Activated CD4-positive, alpha-beta memory T cell treated with anti-CD3 and anti-CD28 coated beads, Interleukin-2, amount 10 ng/mL, durations not matched to agents 7 days and 5 days (primary cell): ENCODE results near the gene RALGAPA1. TPM values are rescaled to one million over a fixed set of nuclear protein-coding genes. Genes with fewer than 3 reads are reported as not detected.
"Not testable (repeated sequence)": the region's sequence is repeated elsewhere in the genome, so short reads cannot be mapped to it uniquely, and the experiment has no call there.

ENCODE experiments used
- CTCF ChIA-PET: fragments of 350-600 bp; sonication (Branson Sonifier 250); formaldehyde crosslinking; loops from one replicate; lab custom pipeline; 2021; ENCODE audit warnings: antibody characterized with exemption, inconsistent platforms; lab: Charles Lee
- POLR2A ChIA-PET: fragments of 350-600 bp; sonication (Branson Sonifier 250); formaldehyde crosslinking; loops from one replicate; lab custom pipeline; 2021; ENCODE audit warnings: antibody characterized with exemption; lab: Charles Lee
- DNase-seq: peaks from one replicate; pipeline ENCODE4 v3.0.0-alpha.2; 2020
- H3K27ac Mint-ChIP-seq: one replicate; pipeline ENCODE4 v1.8.0; 2021; ENCODE audit warnings: mild to moderate bottlenecking, mixed read lengths
- H3K27me3 Mint-ChIP-seq: one replicate; pipeline ENCODE4 v1.8.0; 2021; ENCODE audit warnings: mixed read lengths
- H3K36me3 Mint-ChIP-seq: one replicate; pipeline ENCODE4 v1.8.0; 2021; ENCODE audit warnings: low read depth, mixed read lengths
- H3K4me1 Mint-ChIP-seq: one replicate; pipeline ENCODE4 v1.8.0; 2021; ENCODE audit warnings: mixed read lengths
- H3K4me3 Mint-ChIP-seq: one replicate; pipeline ENCODE4 v1.8.0; 2021; ENCODE audit warnings: mild to moderate bottlenecking, mixed read lengths
- H3K9me3 Mint-ChIP-seq: one replicate; pipeline ENCODE4 v1.8.0; 2021; ENCODE audit warnings: mixed read lengths
- total RNA-seq, 2 experiments: library from RNA; stranded (reverse); gene quantifications; one replicate each; pipeline ENCODE4 v1.2.3, GENCODE V29; 2021

The RALGAPA1 gene
- total RNA-seq, 2 experiments from 2014 or later = 29.0 to 32.8 TPM

- no peaks in the 10 kb centered on the region for H3K27me3 Mint-ChIP-seq
- H3K36me3 Mint-ChIP-seq = peaks cover 9% of the 10 kb centered on the region
- CTCF ChIA-PET = interaction anchor here (0.5 to 1.2 kb wide), 2 partner anchors 9 to 894 kb away, joined by 3 to 5 read pairs; no protein-coding TSS in a partner anchor
- no peaks in the 10 kb centered on the region for H3K4me1 Mint-ChIP-seq
- POLR2A ChIA-PET = no interaction called here
- no peaks in the 10 kb centered on the region for H3K9me3 Mint-ChIP-seq
- DNase-seq = no peak
- H3K27ac Mint-ChIP-seq = no peak overlapping the region
- no peak overlapping the region for H3K4me3 Mint-ChIP-seq
These were observed 130.6 kb downstream of the RALGAPA1 start for GRCh38 chr14:35678403-35679028.

GRCh38 chr14:35669782-35670181 is 139.3 kb downstream of the RALGAPA1 start:
- POLR2A ChIA-PET = interaction anchor here (1.1 kb wide), 1 partner anchor 8 kb away, joined by 3 read pairs; no protein-coding TSS in a partner anchor
- Mint-ChIP-seq H3K9me3 (no peaks in the 10 kb centered on the region), H3K27ac (no peak overlapping the region), H3K4me3 (no peak overlapping the region), H3K4me1 (no peaks in the 10 kb centered on the region), H3K27me3 (no peaks in the 10 kb centered on the region), H3K36me3 (peaks cover 17% of the 10 kb centered on the region)
- CTCF ChIA-PET = interaction anchor here (1.4 kb wide), 1 partner anchor 17 kb away, joined by 3 read pairs; no protein-coding TSS in a partner anchor
- no peak for DNase-seq

GRCh38 chr14:35666429-35667043 is 142.6 kb downstream of the RALGAPA1 start:
- H3K4me1 Mint-ChIP-seq = no peaks in the 10 kb centered on the region
- no peak for DNase-seq
- H3K27me3 Mint-ChIP-seq = no peaks in the 10 kb centered on the region
- H3K9me3 Mint-ChIP-seq = no peaks in the 10 kb centered on the region
- no peak overlapping the region for H3K4me3 Mint-ChIP-seq
- H3K27ac Mint-ChIP-seq = no peak overlapping the region
- ChIA-PET CTCF (no interaction called here), POLR2A (no interaction called here)
- peaks cover 21% of the 10 kb centered on the region for H3K36me3 Mint-ChIP-seq

GRCh38 chr14:35661875-35662274 is 147.2 kb downstream of the RALGAPA1 start:
- no peaks in the 10 kb centered on the region for H3K9me3 Mint-ChIP-seq
- CTCF ChIA-PET = no interaction called here
- peaks cover 12% of the 10 kb centered on the region for H3K36me3 Mint-ChIP-seq
- no peak for DNase-seq
- H3K4me3 Mint-ChIP-seq = no peak overlapping the region
- H3K27me3 Mint-ChIP-seq = no peaks in the 10 kb centered on the region
- no peak overlapping the region for H3K27ac Mint-ChIP-seq
- POLR2A ChIA-PET = interaction anchor here (0.6 kb wide), 1 partner anchor 8 kb away, joined by 3 read pairs; no protein-coding TSS in a partner anchor
- no peaks in the 10 kb centered on the region for H3K4me1 Mint-ChIP-seq

- ChIA-PET CTCF (no interaction called here), POLR2A (no interaction called here)
- Mint-ChIP-seq H3K4me1 (peaks cover 3% of the 10 kb centered on the region), H3K27me3 (no peaks in the 10 kb centered on the region), H3K9me3 (no peaks in the 10 kb centered on the region), H3K4me3 (no peak overlapping the region), H3K27ac (no peak overlapping the region), H3K36me3 (peaks cover 6% of the 10 kb centered on the region)
- no peak for DNase-seq
These were observed 156.1 kb downstream of the RALGAPA1 start for GRCh38 chr14:35653045-35653444.

- Mint-ChIP-seq H3K36me3 (peaks cover 54% of the 10 kb centered on the region), H3K4me1 (no peaks in the 10 kb centered on the region), H3K27me3 (no peaks in the 10 kb centered on the region), H3K27ac (no peak overlapping the region), H3K4me3 (no peak overlapping the region), H3K9me3 (peaks cover 9% of the 10 kb centered on the region)
- CTCF ChIA-PET = no interaction called here
- POLR2A ChIA-PET = no interaction called here
- no peak for DNase-seq
These were observed 165.6 kb downstream of the RALGAPA1 start for GRCh38 chr14:35643513-35643912.

- Mint-ChIP-seq H3K4me3 (no peak overlapping the region), H3K36me3 (peaks cover 48% of the 10 kb centered on the region), H3K27ac (no peak overlapping the region), H3K27me3 (no peaks in the 10 kb centered on the region), H3K4me1 (no peaks in the 10 kb centered on the region), H3K9me3 (peaks cover 2% of the 10 kb centered on the region)
- ChIA-PET CTCF (no interaction called here), POLR2A (no interaction called here)
- no peak for DNase-seq
These were observed 171.2 kb downstream of the RALGAPA1 start for GRCh38 chr14:35637851-35638250.

- no peak overlapping the region for H3K27ac Mint-ChIP-seq
- no peak overlapping the region for H3K4me3 Mint-ChIP-seq
- H3K27me3 Mint-ChIP-seq = no peaks in the 10 kb centered on the region
- POLR2A ChIA-PET = no interaction called here
- CTCF ChIA-PET = no interaction called here
- no peaks in the 10 kb centered on the region for H3K9me3 Mint-ChIP-seq
- no peak for DNase-seq
- peaks cover 43% of the 10 kb centered on the region for H3K36me3 Mint-ChIP-seq
- no peaks in the 10 kb centered on the region for H3K4me1 Mint-ChIP-seq
These were observed 171.8 kb downstream of the RALGAPA1 start for GRCh38 chr14:35637269-35637668.

GRCh38 chr14:35632676-35633075 is 176.4 kb downstream of the RALGAPA1 start:
- POLR2A ChIA-PET = no interaction called here
- CTCF ChIA-PET = no interaction called here

GRCh38 chr14:35632271-35632670 is 176.8 kb downstream of the RALGAPA1 start:
- ChIA-PET CTCF (no interaction called here), POLR2A (no interaction called here)
- H3K36me3 Mint-ChIP-seq = peaks cover 7% of the 10 kb centered on the region
- H3K27me3 Mint-ChIP-seq = no peaks in the 10 kb centered on the region
- H3K9me3 Mint-ChIP-seq = no peaks in the 10 kb centered on the region
- no peak overlapping the region for H3K27ac Mint-ChIP-seq
- no peak overlapping the region for H3K4me3 Mint-ChIP-seq
- DNase-seq = no peak
- no peaks in the 10 kb centered on the region for H3K4me1 Mint-ChIP-seq

More at GRCh38 chr14:35632676-35633075, 176.4 kb downstream of the RALGAPA1 start:
- Mint-ChIP-seq H3K4me1 (no peaks in the 10 kb centered on the region), H3K9me3 (no peaks in the 10 kb centered on the region), H3K27me3 (no peaks in the 10 kb centered on the region), H3K4me3 (no peak overlapping the region), H3K36me3 (peaks cover 11% of the 10 kb centered on the region), H3K27ac (no peak overlapping the region)
- DNase-seq = no peak

- POLR2A ChIA-PET = no interaction called here
- CTCF ChIA-PET = no interaction called here
- H3K36me3 Mint-ChIP-seq = peaks cover 3% of the 10 kb centered on the region
These were observed 177.9 kb downstream of the RALGAPA1 start for GRCh38 chr14:35631071-35631805.

GRCh38 chr14:35628989-35629388 is 180.1 kb downstream of the RALGAPA1 start:
- H3K9me3 Mint-ChIP-seq = no peaks in the 10 kb centered on the region
- no peaks in the 10 kb centered on the region for H3K4me1 Mint-ChIP-seq
- H3K4me3 Mint-ChIP-seq = no peak overlapping the region
- H3K27ac Mint-ChIP-seq = no peak overlapping the region
- ChIA-PET CTCF (no interaction called here), POLR2A (no interaction called here)
- H3K27me3 Mint-ChIP-seq = no peaks in the 10 kb centered on the region
- DNase-seq = no peak
- H3K36me3 Mint-ChIP-seq = peaks cover 6% of the 10 kb centered on the region

More at GRCh38 chr14:35631071-35631805, 177.9 kb downstream of the RALGAPA1 start:
- Mint-ChIP-seq H3K4me3 (no peak overlapping the region), H3K27me3 (no peaks in the 10 kb centered on the region), H3K27ac (no peak overlapping the region), H3K9me3 (no peaks in the 10 kb centered on the region), H3K4me1 (no peaks in the 10 kb centered on the region)
- no peak for DNase-seq

GRCh38 chr14:35626947-35627346 is 182.1 kb downstream of the RALGAPA1 start:
- CTCF ChIA-PET, DNase-seq, H3K4me1 Mint-ChIP-seq, H3K27ac Mint-ChIP-seq, H3K4me3 Mint-ChIP-seq, H3K27me3 Mint-ChIP-seq, H3K9me3 Mint-ChIP-seq, POLR2A ChIA-PET: not testable (repeated sequence)
- H3K36me3 Mint-ChIP-seq = peaks cover 15% of the 10 kb centered on the region
